DND-41 (cell line): Measurements from ENCODE around the gene WBP1L.
"Not testable (repeated sequence)": the region's sequence is repeated elsewhere in the genome, so short reads cannot be mapped to it uniquely, and the experiment has no call there.

Source experiments
- ATAC-seq: fragments of 200-7000 bp; cut with Tn5 transposase; 3 replicates; pipeline ENCODE4 v1.9.1; 2021; ENCODE audit warnings: low read depth; ENCODE audit not compliant: insufficient read depth
- DNase-seq: peaks from one replicate; pipeline ENCODE4 v3.0.0-alpha.2; 2020
- H2AFZ ChIP-seq: 2 replicates; pipeline ENCODE4 v1.6.0; 2012; ENCODE audit warnings: low read depth, low read length
- H3K27ac ChIP-seq: 2 replicates; pipeline ENCODE4 v1.5.1; 2012; ENCODE audit warnings: low read length, inconsistent platforms
- H3K27me3 ChIP-seq: fragments of 200-600 bp; sonication (generic); 2 replicates; pipeline ENCODE4 v1.6.0; 2012; ENCODE audit warnings: low read length, mild to moderate bottlenecking, inconsistent platforms; ENCODE audit not compliant: insufficient read depth, poor library complexity
- H3K36me3 ChIP-seq: 2 replicates; pipeline ENCODE4 v1.5.1; 2012; ENCODE audit warnings: low read length, inconsistent platforms; ENCODE audit not compliant: insufficient read depth
- H3K4me1 ChIP-seq: 2 replicates; pipeline ENCODE4 v1.5.1; 2012; ENCODE audit warnings: mild to moderate bottlenecking, low read length; ENCODE audit not compliant: insufficient read depth
- H3K4me2 ChIP-seq: 2 replicates; pipeline ENCODE4 v1.6.0; 2012; ENCODE audit warnings: mild to moderate bottlenecking, moderate library complexity, low read length, inconsistent platforms; ENCODE audit not compliant: insufficient read depth
- H3K4me3 ChIP-seq, 2 experiments: fragments of 200-600 bp in 1 of 2; shearing (Covaris generic) in 1 of 2; 2 replicates each; pipeline ENCODE4 v1.5.1; 2012 to 2016; ENCODE audit warnings: inconsistent platforms in 2 of 2, low read length in 2 of 2, mild to moderate bottlenecking in 2 of 2, low read depth in 1 of 2, moderate library complexity in 1 of 2
- H3K79me2 ChIP-seq: 2 replicates; pipeline ENCODE4 v1.6.0; 2012; ENCODE audit warnings: low read length, inconsistent platforms; ENCODE audit not compliant: insufficient read depth
- H3K9ac ChIP-seq: 2 replicates; pipeline ENCODE4 v1.6.0; 2012; ENCODE audit warnings: low read depth, mild to moderate bottlenecking, inconsistent platforms, low read length, moderate library complexity
- H3K9me3 ChIP-seq: 2 replicates; pipeline ENCODE4 v1.5.1; 2012; ENCODE audit warnings: low read length, moderate library complexity, mild to moderate bottlenecking, inconsistent platforms; ENCODE audit not compliant: insufficient read depth, severe bottlenecking
- H4K20me1 ChIP-seq: 2 replicates; pipeline ENCODE4 v1.6.0; 2012; ENCODE audit warnings: low read length; ENCODE audit not compliant: insufficient read depth
- EZH2 ChIP-seq: IDR thresholded peaks from 3 replicates; pipeline ENCODE4 v1.6.1; 2012; ENCODE audit warnings: borderline replicate concordance, low read depth, mild to moderate bottlenecking, moderate library complexity, low read length, inconsistent platforms; ENCODE audit not compliant: severe bottlenecking
- TF ChIP-seq, protein P1 (sequence below): IDR thresholded peaks from 2 replicates; pipeline ENCODE4 v1.5.1; 2012; ENCODE audit warnings: borderline replicate concordance, low read length, moderate library complexity, mild to moderate bottlenecking; ENCODE audit not compliant: poor library complexity, severe bottlenecking; ENCODE audit errors: extremely low read depth

Gene WBP1L

DNA sequence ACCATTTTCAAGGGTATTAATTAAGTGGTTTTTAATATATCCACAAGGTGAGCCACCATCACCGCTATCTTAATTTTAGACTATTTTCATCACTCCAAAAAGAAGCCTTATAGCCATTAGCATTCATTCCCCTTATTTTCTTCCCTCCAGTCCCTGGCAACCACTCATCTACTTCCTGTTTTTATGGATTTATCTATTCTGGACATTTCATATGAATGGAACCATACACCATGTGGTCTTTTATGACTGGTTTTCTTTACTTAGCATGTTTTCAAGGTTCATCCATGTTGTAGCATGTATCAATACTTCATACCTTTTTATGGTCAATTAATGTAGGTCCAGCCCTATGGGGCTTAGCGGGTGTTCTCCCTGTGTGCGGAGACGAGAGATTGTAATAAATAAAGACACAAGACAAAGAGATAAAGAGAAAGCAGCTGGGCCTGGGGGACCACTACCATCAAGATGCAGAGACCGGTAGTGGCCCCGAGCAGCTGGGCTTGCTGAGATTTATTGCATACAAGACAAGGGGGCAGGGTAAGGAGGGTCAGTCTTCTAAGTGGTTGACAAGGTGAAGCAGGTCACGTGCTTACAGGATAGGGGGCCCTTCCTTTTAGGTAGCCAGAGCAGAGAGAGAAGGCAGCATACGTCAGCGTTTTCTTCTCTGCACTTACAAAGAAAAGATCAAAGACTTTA, 14.6 kb downstream of the WBP1L start:
- TF ChIP-seq EZH2, result no peak
- TF ChIP-seq, protein P1, sequence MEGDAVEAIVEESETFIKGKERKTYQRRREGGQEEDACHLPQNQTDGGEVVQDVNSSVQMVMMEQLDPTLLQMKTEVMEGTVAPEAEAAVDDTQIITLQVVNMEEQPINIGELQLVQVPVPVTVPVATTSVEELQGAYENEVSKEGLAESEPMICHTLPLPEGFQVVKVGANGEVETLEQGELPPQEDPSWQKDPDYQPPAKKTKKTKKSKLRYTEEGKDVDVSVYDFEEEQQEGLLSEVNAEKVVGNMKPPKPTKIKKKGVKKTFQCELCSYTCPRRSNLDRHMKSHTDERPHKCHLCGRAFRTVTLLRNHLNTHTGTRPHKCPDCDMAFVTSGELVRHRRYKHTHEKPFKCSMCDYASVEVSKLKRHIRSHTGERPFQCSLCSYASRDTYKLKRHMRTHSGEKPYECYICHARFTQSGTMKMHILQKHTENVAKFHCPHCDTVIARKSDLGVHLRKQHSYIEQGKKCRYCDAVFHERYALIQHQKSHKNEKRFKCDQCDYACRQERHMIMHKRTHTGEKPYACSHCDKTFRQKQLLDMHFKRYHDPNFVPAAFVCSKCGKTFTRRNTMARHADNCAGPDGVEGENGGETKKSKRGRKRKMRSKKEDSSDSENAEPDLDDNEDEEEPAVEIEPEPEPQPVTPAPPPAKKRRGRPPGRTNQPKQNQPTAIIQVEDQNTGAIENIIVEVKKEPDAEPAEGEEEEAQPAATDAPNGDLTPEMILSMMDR, result no peak
- Histone ChIP-seq H3K27me3 (no peaks in the 10 kb centered on the region), H3K9me3 (no peaks in the 10 kb centered on the region), H3K4me3 (no peak overlapping the region), H3K4me2 (no peak overlapping the region), H4K20me1 (peaks cover 4% of the 10 kb centered on the region; the same call in 1 of the 2 replicates), H3K4me1 (peaks cover 9% of the 10 kb centered on the region), H3K36me3 (peaks cover 6% of the 10 kb centered on the region; the same call in 1 of the 2 replicates), H3K9ac (no peak overlapping the region), H3K27ac (no peak overlapping the region), H3K79me2 (peaks cover 75% of the 10 kb centered on the region), H2AFZ (no peak overlapping the region)
- ATAC-seq (no peak), DNase-seq (no peak)

DNA sequence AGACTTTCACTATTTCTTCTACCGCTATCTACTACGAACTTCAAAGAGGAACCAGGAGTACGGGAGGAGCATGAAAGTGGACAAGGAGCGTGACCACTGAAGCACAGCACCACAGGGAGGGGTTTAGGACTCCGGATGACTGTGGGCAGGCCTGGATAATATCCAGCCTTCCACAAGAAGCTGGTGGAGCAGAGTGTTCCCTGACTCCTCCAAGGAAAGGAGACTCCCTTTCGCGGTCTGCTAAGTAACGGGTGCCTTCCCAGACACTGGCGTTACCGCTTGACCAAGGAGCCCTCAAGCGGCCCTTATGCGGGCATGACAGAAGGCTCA, 15.2 kb downstream of the WBP1L start:
- not testable (repeated sequence) for H3K4me3 ChIP-seq, H2AFZ ChIP-seq, H3K9me3 ChIP-seq, H3K36me3 ChIP-seq, H3K4me2 ChIP-seq, DNase-seq, ATAC-seq, H4K20me1 ChIP-seq, H3K27ac ChIP-seq, H3K4me1 ChIP-seq, H3K9ac ChIP-seq, H3K27me3 ChIP-seq
- H3K79me2 ChIP-seq, result peaks cover 74% of the 10 kb centered on the region

DNA sequence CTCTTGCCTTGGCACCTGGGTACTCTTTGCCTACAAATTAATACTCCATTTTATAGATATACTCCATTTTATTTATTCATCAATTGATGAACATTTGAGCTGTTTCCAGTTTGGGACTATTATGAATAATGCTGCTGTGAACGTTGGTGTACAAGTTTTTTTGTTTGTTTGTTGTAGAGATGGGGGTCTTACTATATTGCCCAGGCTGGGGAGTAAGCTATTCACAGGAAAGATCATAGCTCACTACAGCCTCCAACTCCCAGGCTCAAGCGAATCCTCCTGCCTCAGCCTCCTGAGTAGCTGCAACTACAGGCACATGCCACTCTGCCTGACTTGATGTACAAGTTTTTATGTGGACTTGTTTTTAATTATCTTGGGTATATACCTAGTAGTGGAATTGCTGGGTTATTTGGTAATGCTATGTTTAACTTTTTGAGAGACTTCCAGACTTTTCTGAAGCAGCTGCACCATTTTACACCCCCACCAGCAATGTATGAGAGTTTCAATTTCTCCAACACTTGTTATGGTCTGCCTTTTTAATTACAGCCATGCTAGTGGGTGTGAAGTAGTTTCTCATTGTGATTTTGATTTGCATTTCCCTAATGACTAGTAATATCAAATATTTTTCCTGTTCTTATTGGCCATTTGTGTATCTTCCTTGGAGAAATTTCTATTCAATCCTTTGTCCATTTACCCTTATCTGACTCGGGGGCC, 15.9 kb downstream of the WBP1L start:
- H4K20me1 ChIP-seq, result peaks cover 3% of the 10 kb centered on the region; the same call in 1 of the 2 replicates
- DNase-seq, result no peak
- no peak for ATAC-seq
- H3K79me2 ChIP-seq, result peaks cover 73% of the 10 kb centered on the region
- peaks cover 9% of the 10 kb centered on the region for H3K4me1 ChIP-seq
- H3K36me3 ChIP-seq, result peaks cover 6% of the 10 kb centered on the region; the same call in 1 of the 2 replicates
- H3K27me3 ChIP-seq, result no peaks in the 10 kb centered on the region
- H3K9ac ChIP-seq, result no peak overlapping the region
- H3K9me3 ChIP-seq, result no peaks in the 10 kb centered on the region
- H2AFZ ChIP-seq, result no peak overlapping the region
- no peak overlapping the region for H3K27ac ChIP-seq
- TF ChIP-seq, protein P1, result no peak
- TF ChIP-seq EZH2, result no peak
- H3K4me2 ChIP-seq, result no peak overlapping the region
- H3K4me3 ChIP-seq, result no peak overlapping the region

DNA sequence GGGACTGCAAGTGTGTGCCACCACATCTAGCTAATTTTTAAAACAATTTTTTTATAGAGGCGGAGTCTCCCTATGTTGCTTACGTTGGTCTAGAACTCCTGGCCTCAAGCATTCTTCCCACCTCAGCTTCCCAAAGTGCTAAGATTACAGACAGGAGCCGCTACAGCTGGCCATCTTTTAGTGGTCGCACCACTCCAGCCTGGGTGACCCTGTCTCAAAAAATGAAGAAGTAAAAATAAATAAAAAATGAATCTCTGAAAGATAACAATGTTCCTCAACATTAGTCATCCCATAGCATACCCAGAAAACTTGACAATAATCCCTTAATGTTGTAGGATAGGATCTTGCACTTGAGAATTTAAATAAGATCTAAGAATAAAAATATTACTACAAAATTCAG, 18.2 kb downstream of the WBP1L start:
- Histone ChIP-seq H3K4me3 (no peak overlapping the region), H3K4me2 (no peak overlapping the region), H3K27ac (no peak overlapping the region), H2AFZ (no peak overlapping the region), H3K36me3 (peaks cover 10% of the 10 kb centered on the region; the same call in 1 of the 2 replicates), H3K4me1 (peaks cover 13% of the 10 kb centered on the region), H3K9ac (no peak overlapping the region), H4K20me1 (peaks cover 3% of the 10 kb centered on the region; the same call in 1 of the 2 replicates), H3K79me2 (peaks cover 68% of the 10 kb centered on the region), H3K9me3 (no peaks in the 10 kb centered on the region), H3K27me3 (no peaks in the 10 kb centered on the region)
- ATAC-seq, result no peak
- no peak for DNase-seq
- TF ChIP-seq, protein P1, result no peak
- no peak for TF ChIP-seq EZH2
